Psoas muscle (tissue), 8 donors: ENCODE results near the gene MAGEA9B. TPM values are rescaled to one million over a fixed set of nuclear protein-coding genes. Genes with fewer than 3 reads are reported as not detected.
A peak's percentile ranks its signal among the peaks of the same experiment; 100 is the strongest.
"Not testable (repeated sequence)": the region's sequence is repeated elsewhere in the genome, so short reads cannot be mapped to it uniquely, and the experiment has no call there.

Experiments
- ATAC-seq, 4 donors: fragments of 200-7000 bp; cut with Tn5 transposase; one replicate each; pipeline ENCODE4 v1.9.1; 2020; ENCODE audit warnings: moderate library complexity in 3 of 4, mild to moderate bottlenecking in 2 of 4
- DNase-seq, 2 donors: peaks; one replicate each; pipeline ENCODE4 v3.0.0-alpha.2; 2020
- H3K27ac ChIP-seq: fragments of 200-600 bp; one replicate; pipeline ENCODE4 v1.8.0; 2022
- H3K27me3 ChIP-seq, 3 donors: fragments of 200-600 bp in 1 of 3; one replicate each; pipeline versions ENCODE4 v1.6.1 to v1.8.0; 2013 to 2022; ENCODE audit warnings: low read length in 2 of 3, mild to moderate bottlenecking in 2 of 3, moderate library complexity in 1 of 3; ENCODE audit not compliant: insufficient read depth in 3 of 3
- H3K36me3 ChIP-seq, 2 donors: fragments of 200-600 bp in 1 of 2; one replicate each; pipeline versions ENCODE4 v1.6.1 to v1.8.0; 2013 to 2022; ENCODE audit warnings: low read depth in 1 of 2, mild to moderate bottlenecking in 1 of 2, moderate library complexity in 1 of 2; ENCODE audit not compliant: insufficient read depth in 1 of 2
- H3K4me1 ChIP-seq: fragments of 200-600 bp; one replicate; pipeline ENCODE4 v1.8.0; 2022
- H3K4me3 ChIP-seq: fragments of 200-600 bp; one replicate; pipeline ENCODE4 v1.8.0; 2022; ENCODE audit warnings: mild to moderate bottlenecking
- H3K9me3 ChIP-seq: fragments of 200-600 bp; one replicate; pipeline ENCODE4 v1.8.0; 2022
- CTCF ChIP-seq: fragments of 200-600 bp; IDR thresholded peaks from one replicate; pipeline ENCODE4 v1.8.0; 2022; ENCODE audit warnings: antibody characterized with exemption
- WGBS, 3 donors: extraction: QIAGEN DNeasy Blood & Tissue Kit; methylation state at CpG; one replicate each; pipeline versions ENCODE4 v1.1.6 to v1.1.7; 2013; 5-methylcytosine and 5-hydroxymethylcytosine counted together
- intact Hi-C, 2 donors: fragments of 100-400 bp; cut with DNase I; formaldehyde crosslinking; loops; one replicate each; pipeline versions ENCODE4 v1.11.0 to v1.14.2; 2022
- polyA plus RNA-seq, 3 donors: library from polyadenylated mRNA; stranded (reverse); fragments of 200-250 nt; gene quantifications; one replicate each; pipeline ENCODE4 v1.2.3, GENCODE V29; 2013
- total RNA-seq, 4 donors: library from RNA; stranded (reverse); fragmentation: NEBNext Ultra II Directional in 2 of 4; extraction: Animal tissue kit (Norgen Biotek cat#: 25700) in 2 of 4; gene quantifications; one replicate each; pipeline versions ENCODE4 v1.2.1 to v1.2.4, GENCODE V29; 2021 to 2023
- donor health status: healthy with polysubstance abuse.
- donor health status: DM: no; HTN: no; CAD: no; lungs with moderate emphysema.
- donor health status: Bipolar disorder and iron deficiency.
- donor health status: healthy.
- donor health status: DM: yes; HTN: yes; CAD: no.
- donor health status: DM: no; HTN: no; CAD: no.
- donor health status: DM: no; HTN: no; CAD: no.
- donor health status: DM: yes; HTN: yes; CAD: no.

Gene MAGEA9B
- total and polyA plus RNA-seq, 7 donors = not detected

DNA sequence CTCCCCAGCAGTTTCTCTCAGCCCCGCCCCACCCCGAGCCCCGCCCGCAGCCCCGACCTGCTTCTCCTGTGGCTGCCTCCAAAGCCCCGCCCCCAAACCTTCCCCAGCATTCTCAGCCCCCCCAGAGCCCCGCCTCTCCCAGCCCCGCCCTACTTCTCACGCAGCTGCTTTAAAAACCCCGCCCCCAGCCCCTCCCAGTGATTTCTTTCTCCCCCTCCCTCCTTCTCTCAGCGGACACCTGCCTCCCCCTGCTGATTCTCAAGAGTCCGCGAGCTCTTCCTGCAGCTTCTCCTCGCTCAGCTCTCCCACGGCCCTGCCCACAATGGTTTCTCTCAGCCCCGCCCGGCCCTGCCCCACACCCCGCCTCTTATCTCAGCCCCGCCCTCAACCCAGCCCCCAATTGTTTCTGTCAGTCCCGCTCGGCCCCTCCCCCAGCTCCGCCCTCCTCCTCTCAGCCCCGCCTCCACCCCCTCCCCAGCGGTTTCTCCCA, 47.1 kb downstream of the MAGEA9B start:
- WGBS, 3 donors = 1 to 41% methylated on average over 22 to 24 of the region's 24 CpGs; no CpG with 5 or more reads in 1 of the 3 donors
- Histone ChIP-seq H3K36me3 (no peaks in the 10 kb centered on the region), H3K4me1 (no peaks in the 10 kb centered on the region), H3K9me3 (no peaks in the 10 kb centered on the region), H3K27ac (peak overlapping the region; percentile 85), H3K27me3 (no peaks in the 10 kb centered on the region), H3K4me3 (peak overlapping the region; percentile 75)
- peak; percentile 93 to 96 for DNase-seq
- ATAC-seq = peak; percentile 82 to 84 (median 84)
- TF ChIP-seq CTCF = no peak
- intact Hi-C loops = no loop called here

DNA sequence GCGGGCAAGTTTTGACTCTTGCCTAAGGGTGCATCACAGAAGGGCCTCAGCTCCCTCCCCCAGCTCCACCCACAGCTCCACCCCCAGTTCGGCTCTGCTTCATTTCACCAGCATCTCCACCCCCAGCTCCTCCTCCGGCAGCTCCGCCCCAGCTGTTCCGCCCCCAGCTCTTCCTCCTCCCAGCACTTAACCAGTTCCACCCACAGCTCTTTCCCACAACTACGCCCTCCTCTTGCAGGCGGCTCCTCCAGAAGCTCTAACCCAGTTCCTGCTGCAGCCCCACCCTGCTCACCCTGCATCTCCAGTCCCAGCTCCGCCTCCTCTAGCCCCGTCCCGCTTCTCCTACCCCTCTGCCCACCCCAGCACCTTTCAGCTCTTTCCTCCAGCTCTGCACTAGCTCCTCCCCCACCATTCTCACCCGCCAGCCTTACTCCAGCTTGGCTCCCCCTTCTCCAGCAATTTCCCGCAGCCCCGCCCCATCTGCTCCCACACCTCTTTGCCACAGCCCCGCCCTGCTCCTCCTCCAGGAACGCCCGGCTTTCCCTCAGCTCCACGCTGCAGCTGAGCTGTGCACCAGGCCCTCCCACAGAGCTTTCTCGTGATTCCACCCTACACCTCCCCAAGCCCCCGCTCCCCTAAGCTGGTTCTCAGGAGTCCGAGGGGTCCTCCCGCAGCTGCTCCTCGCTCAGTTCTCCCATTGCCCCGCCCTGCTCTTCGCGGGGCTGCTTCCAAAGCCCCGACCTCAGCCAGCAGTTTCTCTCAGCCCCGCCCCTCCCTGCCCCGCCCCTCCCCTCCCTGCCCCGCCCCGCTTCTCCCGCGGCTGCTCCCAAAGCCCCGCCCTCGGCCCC, 47.8 kb downstream of the MAGEA9B start:
- peak overlapping the region; percentile 57 for H3K4me3 ChIP-seq
- intact Hi-C loops = no loop called here
- ATAC-seq (peak; percentile 48 to 62 (median 60)), DNase-seq (peak; percentile 86 to 94)
- no peak for TF ChIP-seq CTCF
- H3K4me1 ChIP-seq = no peaks in the 10 kb centered on the region
- no peaks in the 10 kb centered on the region for H3K9me3 ChIP-seq
- 1 to 44% (median 3%) methylated on average over 19 to 32 of the region's 34 CpGs for WGBS, 3 donors
- no peaks in the 10 kb centered on the region for H3K36me3 ChIP-seq
- H3K27ac ChIP-seq = peak overlapping the region; percentile 36
- H3K27me3 ChIP-seq = no peaks in the 10 kb centered on the region

GRCh38 chrX:149537474-149537873, 49.8 kb downstream of the MAGEA9B start:
- ATAC-seq, H3K9me3 ChIP-seq, H3K4me1 ChIP-seq, DNase-seq, H3K36me3 ChIP-seq, H3K27ac ChIP-seq, intact Hi-C loops, H3K27me3 ChIP-seq, H3K4me3 ChIP-seq: not testable (repeated sequence)
- WGBS, 3 donors = 78 to 90% (median 88%) methylated on average over 5 to 8 of the region's 11 CpGs

DNA sequence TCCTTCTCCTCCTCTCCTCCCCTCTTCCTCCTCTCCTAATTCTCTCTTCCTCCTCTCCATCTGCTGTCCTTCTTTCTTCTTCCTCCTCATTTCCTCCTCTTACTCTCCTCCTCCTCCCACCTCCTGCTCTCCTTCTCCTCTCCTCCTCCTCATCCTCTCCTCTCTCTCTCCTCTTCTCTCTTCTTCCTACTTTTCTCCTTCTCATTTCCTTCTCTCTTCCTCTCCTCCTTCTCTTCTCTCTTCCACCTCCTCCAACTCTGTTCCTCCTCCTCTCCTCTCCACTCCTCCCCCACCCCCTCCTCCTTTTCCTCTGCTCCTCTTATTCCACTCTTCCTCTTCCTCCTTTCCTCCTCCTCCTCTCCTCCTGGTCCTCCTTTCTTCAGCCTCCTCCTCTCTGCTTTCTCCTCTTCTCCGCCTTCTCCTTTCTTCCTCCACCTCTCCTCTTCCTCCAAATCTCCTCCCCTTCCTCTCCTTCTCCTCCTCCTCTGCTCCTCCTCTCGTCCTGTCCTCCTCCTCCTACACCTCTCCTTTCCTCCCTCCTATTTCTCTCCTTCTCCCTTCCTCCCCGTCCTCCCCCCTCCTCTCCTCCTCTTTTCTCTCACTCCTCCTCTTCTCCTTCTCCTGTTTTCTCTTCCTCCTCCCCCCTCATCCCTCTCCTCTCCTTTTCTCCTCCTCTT, 52.2 kb downstream of the MAGEA9B start:
- H3K4me1 ChIP-seq, DNase-seq, H3K27me3 ChIP-seq, intact Hi-C loops, ATAC-seq, H3K4me3 ChIP-seq, H3K27ac ChIP-seq, H3K9me3 ChIP-seq: not testable (repeated sequence)
- peaks cover 0 to 17% of the 10 kb centered on the region in 2 donors for H3K36me3 ChIP-seq
- WGBS, 3 donors = 53 to 86% (median 80%) methylated on average over 3 of the region's 3 CpGs

DNA sequence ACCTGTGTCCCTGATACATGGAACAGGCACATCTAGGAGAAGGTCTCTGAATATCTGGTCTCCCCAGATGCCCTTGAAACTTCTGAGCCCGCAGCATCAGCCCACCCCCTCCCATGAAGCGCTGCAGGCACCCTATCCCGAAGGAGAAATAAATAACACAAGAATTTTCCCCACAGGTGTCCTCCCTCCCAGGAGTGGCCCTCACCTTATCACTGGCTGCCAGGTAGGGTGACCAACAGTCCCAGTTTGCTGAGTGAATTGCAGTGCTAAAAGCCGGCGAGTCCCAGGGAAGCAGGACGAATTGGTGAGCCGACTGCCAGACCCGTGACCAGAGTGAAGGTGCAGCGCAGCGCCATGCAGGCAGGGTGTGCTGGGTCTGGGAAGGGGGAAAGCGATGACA, 53.3 kb downstream of the MAGEA9B start:
- H3K4me3 ChIP-seq, H3K4me1 ChIP-seq, ATAC-seq, H3K9me3 ChIP-seq, intact Hi-C loops, H3K27me3 ChIP-seq, DNase-seq, H3K27ac ChIP-seq: not testable (repeated sequence)
- H3K36me3 ChIP-seq = peaks cover 0 to 17% of the 10 kb centered on the region in 2 donors
- WGBS, 3 donors = 74 to 92% (median 87%) methylated on average over 3 to 10 of the region's 11 CpGs

- H3K27me3 ChIP-seq, ATAC-seq, intact Hi-C loops, H3K4me1 ChIP-seq, H3K27ac ChIP-seq, DNase-seq, H3K9me3 ChIP-seq, H3K4me3 ChIP-seq: not testable (repeated sequence)
- 100% methylated on average over 1 of the region's 3 CpGs; no CpG with 5 or more reads in 1 of the 3 donors for WGBS, 3 donors
- peaks cover 0 to 17% of the 10 kb centered on the region in 2 donors for H3K36me3 ChIP-seq
These were observed 54.4 kb downstream of the MAGEA9B start for GRCh38 chrX:149532868-149533267.

Other genes with a start within 250 kb of the MAGEA9B start
- gene IDS, start 82.2 kb downstream of the MAGEA9B start, total RNA-seq = 10 to 100 TPM; 29.3 to 37.6 (median 34.1) TPM
- 10 to 100 TPM; 11.8 to 31.2 (median 15.3) TPM for gene IDS, start 82.2 kb downstream of the MAGEA9B start, polyA plus RNA-seq
- gene EOLA1, start 46.4 kb downstream of the MAGEA9B start, total RNA-seq = 10 to 100 TPM; 23.9 to 36.6 (median 24.7) TPM
- gene EOLA1, start 46.4 kb downstream of the MAGEA9B start, polyA plus RNA-seq = 10 to 100 TPM; 24.4 to 34.8 (median 27.4) TPM
- under 1 TPM in 1 of 4 donors, not detected in 3; 0.67 TPM for gene HSFX3, start 37.5 kb downstream of the MAGEA9B start, total RNA-seq
- gene HSFX3, start 37.5 kb downstream of the MAGEA9B start, polyA plus RNA-seq = not detected
- gene HSFX2, start 7.9 kb upstream of the MAGEA9B start, total RNA-seq = 1 to 10 TPM in 1 of 4 donors, under 1 TPM in 1, not detected in 2; 0.41 to 1.8 TPM
- under 1 TPM; 0.14 to 0.47 (median 0.14) TPM for gene HSFX2, start 7.9 kb upstream of the MAGEA9B start, polyA plus RNA-seq
- gene TMEM185A, start 44.3 kb upstream of the MAGEA9B start, total RNA-seq = 10 to 100 TPM in 2 of 4 donors, 1 to 10 TPM in 2; 7.2 to 13.4 (median 10.4) TPM
- 10 to 100 TPM in 1 of 3 donors, 1 to 10 TPM in 2; 6.3 to 17.5 (median 6.7) TPM for gene TMEM185A, start 44.3 kb upstream of the MAGEA9B start, polyA plus RNA-seq
- not detected for gene MAGEA11, start 124.6 kb upstream of the MAGEA9B start, total RNA-seq
- not detected for gene MAGEA11, start 124.6 kb upstream of the MAGEA9B start, polyA plus RNA-seq
- gene HSFX1, start 186.6 kb upstream of the MAGEA9B start, total RNA-seq = 1 to 10 TPM in 2 of 4 donors, under 1 TPM in 2; 0.64 to 2.2 (median 0.91) TPM
- under 1 TPM; 0.31 to 0.69 (median 0.39) TPM for gene HSFX1, start 186.6 kb upstream of the MAGEA9B start, polyA plus RNA-seq
- gene MAGEA9, start 194.5 kb upstream of the MAGEA9B start, total RNA-seq = not detected
- not detected for gene MAGEA9, start 194.5 kb upstream of the MAGEA9B start, polyA plus RNA-seq